NK-92 (cell line): ENCODE measurements around the gene GOSR1.
"Not testable (repeated sequence)": the region's sequence is repeated elsewhere in the genome, so short reads cannot be mapped to it uniquely, and the experiment has no call there.

Experiments
- DNase-seq: peaks from one replicate; lab custom pipeline; 2025; ENCODE audit not compliant: unreplicated experiment; lab: John Stamatoyannopoulos, UW

The GOSR1 gene

GRCh38 chr17:30477083-30477773 lies at the start of gene GOSR1:
Gene GOSR1 (plus strand): TSS chr17:30477408. CDS start chr17:30477434, 26 bp downstream.
- no peak for DNase-seq

- DNase-seq, result no peak
Observed at GRCh38 chr17:30427611-30428010, 49.6 kb upstream of the GOSR1 start.

- no peak for DNase-seq
Observed at GRCh38 chr17:30429155-30429554, 48.1 kb upstream of the GOSR1 start.

- no peak for DNase-seq
Observed at GRCh38 chr17:30433514-30433913, 43.7 kb upstream of the GOSR1 start.

GRCh38 chr17:30436729-30437128 lies 40.5 kb upstream of the GOSR1 start:
- no peak for DNase-seq

GRCh38 chr17:30443721-30444120 lies 33.5 kb upstream of the GOSR1 start:
- DNase-seq, result no peak

- not testable (repeated sequence) for DNase-seq
Observed at GRCh38 chr17:30446640-30447039, 30.6 kb upstream of the GOSR1 start.

- DNase-seq, result no peak
Observed at GRCh38 chr17:30449480-30449879, 27.7 kb upstream of the GOSR1 start.

- DNase-seq, result no peak
Observed at GRCh38 chr17:30450125-30451027, 26.8 kb upstream of the GOSR1 start.

- no peak for DNase-seq
Observed at GRCh38 chr17:30454635-30455034, 22.6 kb upstream of the GOSR1 start.

GRCh38 chr17:30458371-30458770 lies 18.8 kb upstream of the GOSR1 start:
- DNase-seq, result no peak

GRCh38 chr17:30458797-30459413 lies 18.3 kb upstream of the GOSR1 start:
- not testable (repeated sequence) for DNase-seq

- no peak for DNase-seq
Observed at GRCh38 chr17:30468465-30468864, 8.7 kb upstream of the GOSR1 start.

- DNase-seq, result no peak
Observed at GRCh38 chr17:30472238-30472890, 4.8 kb upstream of the GOSR1 start.

- no peak for DNase-seq
Observed at GRCh38 chr17:30475206-30475605, 2.0 kb upstream of the GOSR1 start.

GRCh38 chr17:30476726-30477082 lies 504 bp upstream of the GOSR1 start:
- DNase-seq, result no peak

GRCh38 chr17:30477774-30478115 lies 537 bp downstream of the GOSR1 start:
- no peak for DNase-seq

GRCh38 chr17:30482555-30482954 lies 5.3 kb downstream of the GOSR1 start:
- DNase-seq, result no peak

- no peak for DNase-seq
Observed at GRCh38 chr17:30483159-30483558, 6.0 kb downstream of the GOSR1 start.

- DNase-seq, result no peak
Observed at GRCh38 chr17:30493780-30494179, 16.6 kb downstream of the GOSR1 start.

- DNase-seq, result no peak
Observed at GRCh38 chr17:30495586-30495985, 18.4 kb downstream of the GOSR1 start.
